Panc1 (cell line): Measurements from ENCODE around the gene CLCN2. TPM values are rescaled to one million over a fixed set of nuclear protein-coding genes. Genes with fewer than 3 reads are reported as not detected.

Source experiments
- ATAC-seq: fragments of 200-7000 bp; cut with Tn5 transposase; 2 replicates; pipeline ENCODE4 v1.9.1; 2020; ENCODE audit warnings: mild to moderate bottlenecking, moderate library complexity
- BruUV-seq: library from RNA; stranded (reverse); fragments of 400-500 nt; replicated peaks from 2 replicates; lab custom pipeline; 2021; lab: Mats Ljungman, UMichigan
- CTCF ChIA-PET: fragments of 300-600 bp; sonication (Branson Sonifier 250); formaldehyde crosslinking; loops from one replicate; lab custom pipeline; 2022; ENCODE audit warnings: antibody characterized with exemption; lab: Charles Lee
- POLR2A ChIA-PET: fragments of 300-600 bp; sonication (Branson Sonifier 250); formaldehyde crosslinking; loops from one replicate; lab custom pipeline; 2022; ENCODE audit warnings: antibody characterized with exemption; lab: Charles Lee
- DNase-seq: peaks from one replicate; pipeline ENCODE4 v3.0.0-alpha.2; 2010; ENCODE audit warnings: low read depth, low spot score
- H3K27ac ChIP-seq: 2 replicates; pipeline ENCODE4 v1.5.1; 2011; ENCODE audit warnings: mild to moderate bottlenecking, low read length, inconsistent platforms
- H3K27me3 ChIP-seq: fragments of 200-500 bp; sonication (Bioruptor generic); 2 replicates; pipeline ENCODE4 v1.6.0; 2014; ENCODE audit warnings: low read length, inconsistent platforms; ENCODE audit not compliant: control insufficient read depth, insufficient read depth
- H3K36me3 ChIP-seq: fragments of 200-500 bp; sonication (Bioruptor generic); 2 replicates; pipeline ENCODE4 v1.5.1; 2014; ENCODE audit warnings: inconsistent platforms, mild to moderate bottlenecking, low read length, moderate library complexity; ENCODE audit not compliant: control insufficient read depth, insufficient read depth
- H3K4me1 ChIP-seq: 2 replicates; pipeline ENCODE4 v1.5.1; 2011; ENCODE audit warnings: inconsistent platforms, mild to moderate bottlenecking, low read length, moderate library complexity; ENCODE audit not compliant: control insufficient read depth, insufficient read depth
- H3K4me3 ChIP-seq, 2 experiments: 2 replicates each; pipeline ENCODE4 v1.5.1; 2011 to 2012; ENCODE audit warnings: low read depth in 2 of 2, low read length in 2 of 2, mild to moderate bottlenecking in 2 of 2, inconsistent platforms in 1 of 2, moderate library complexity in 1 of 2
- H3K9me3 ChIP-seq: fragments of 200-500 bp; sonication (Bioruptor generic); 2 replicates; pipeline ENCODE4 v1.5.1; 2014; ENCODE audit warnings: low read depth, mild to moderate bottlenecking, inconsistent platforms, low read length, moderate library complexity; ENCODE audit not compliant: control insufficient read depth, insufficient read depth
- CTCF ChIP-seq: fragments of 450-650 bp; IDR thresholded peaks from 2 replicates; pipeline ENCODE4 v1.5.1; 2017; ENCODE audit warnings: mild to moderate bottlenecking
- POLR2AphosphoS5 ChIP-seq: IDR thresholded peaks from 2 replicates; pipeline ENCODE4 v1.6.1; 2012; ENCODE audit warnings: mild to moderate bottlenecking, low read depth, low read length, moderate library complexity
- REST ChIP-seq, 2 experiments: IDR thresholded peaks; 2 replicates each; pipeline ENCODE4 v1.6.1; 2011 to 2012; ENCODE audit warnings: low read depth in 2 of 2, control low read depth in 1 of 2, low read length in 1 of 2, mild to moderate bottlenecking in 1 of 2, moderate library complexity in 1 of 2; ENCODE audit not compliant: insufficient read depth in 1 of 2
- SIN3A ChIP-seq: IDR thresholded peaks from 2 replicates; pipeline ENCODE4 v1.6.1; 2012; ENCODE audit warnings: low read depth, mild to moderate bottlenecking, low read length, moderate library complexity, borderline replicate concordance; ENCODE audit not compliant: insufficient read depth
- TCF7L2 ChIP-seq: IDR thresholded peaks from 2 replicates; pipeline ENCODE4 v1.6.1; 2011; ENCODE audit warnings: mild to moderate bottlenecking, low read depth, low read length, inconsistent platforms
- in situ Hi-C: cut with HindIII; loops from 2 replicates; pipeline ENCODE4 v1.10.0; 2016; ENCODE audit warnings: low sequenced_read_pairs, low pct_unique_long_range_greater_than_20kb
- intact Hi-C: fragments of 100-400 bp; cut with micrococcal nuclease; formaldehyde crosslinking; loops from one replicate; pipeline ENCODE4 v1.10.0; 2022; ENCODE audit not compliant: unreplicated experiment
- total RNA-seq: library from RNA; stranded (reverse); gene quantifications from one replicate; pipeline ENCODE4 v1.2.1, GENCODE V29; 2021; ENCODE audit not compliant: unreplicated experiment

The CLCN2 gene
- total RNA-seq, 1 experiment from 2014 or later, result 22.5 TPM

- intact Hi-C loops, result loop anchor here (10.0 kb wide), 1 partner anchor 135 kb away; no protein-coding TSS in a partner anchor
- Histone ChIP-seq H3K9me3 (no peaks in the 10 kb centered on the region), H3K36me3 (no peaks in the 10 kb centered on the region), H3K27me3 (peaks cover 14% of the 10 kb centered on the region), H3K4me3 (peak within 1 kb of the TSS; percentile 29 to 33; a peak in 2 of 4 replicates), H3K4me1 (no peaks in the 10 kb centered on the region), H3K27ac (no peak within 1 kb of the TSS)
- no peak for TF ChIP-seq SIN3A
- no peak for TF ChIP-seq POLR2AphosphoS5
- no peak for TF ChIP-seq TCF7L2
- TF ChIP-seq CTCF, result no peak
- TF ChIP-seq REST (IDR thresholded peaks at IDR 0.05; ENCODE audit: insufficient read depth in 1 of 2, low read depth in 2 of 2, low read length in 1 of 2), result no peak
- DNase-seq (no peak), ATAC-seq (peak; percentile 8)
- CTCF ChIA-PET, result no interaction called here
- POLR2A ChIA-PET, result no interaction called here
- in situ Hi-C loops, result no loop called here
- BruUV-seq, result no TSS peak
Measured at GRCh38 chr3:184379358-184380184, 18.2 kb upstream of the CLCN2 start, which contains the start of gene CHRD. TSS of gene CHRD (plus strand) at chr3:184380054. CDS start at chr3:184380319, 265 bp downstream.

- ChIA-PET CTCF (no interaction called here), POLR2A (no interaction called here)
- Histone ChIP-seq H3K27me3 (peaks cover 16% of the 10 kb centered on the region), H3K27ac (no peak overlapping the region), H3K36me3 (no peaks in the 10 kb centered on the region), H3K4me3 (no peak overlapping the region), H3K4me1 (no peaks in the 10 kb centered on the region), H3K9me3 (no peaks in the 10 kb centered on the region)
- no peak for ATAC-seq
- BruUV-seq, result no TSS peak
- in situ Hi-C loops (no loop called here), intact Hi-C loops (loop anchor here (10.0 kb wide), 1 partner anchor 136 kb away; no protein-coding TSS in a partner anchor)
- TF ChIP-seq POLR2AphosphoS5 (no peak), TCF7L2 (no peak), REST (IDR thresholded peaks at IDR 0.05; ENCODE audit: insufficient read depth in 1 of 2, low read depth in 2 of 2, low read length in 1 of 2) (no peak), CTCF (no peak), SIN3A (no peak)
- no peak for DNase-seq
Measured at GRCh38 chr3:184378651-184379357, 17.4 kb upstream of the CLCN2 start.
